Measurements from ENCODE around the gene CFAP100. TPM values are rescaled to one million over a fixed set of nuclear protein-coding genes. Genes with fewer than 3 reads are reported as not detected.

Gene CFAP100
- not detected in 2 replicates for total RNA-seq

GRCh38 chr3:126394179-126394976 is at the start of gene CFAP100:
CFAP100 (plus strand) TSS chr3:126394909; CDS start chr3:126396001, 1,092 bp downstream.

DNA sequence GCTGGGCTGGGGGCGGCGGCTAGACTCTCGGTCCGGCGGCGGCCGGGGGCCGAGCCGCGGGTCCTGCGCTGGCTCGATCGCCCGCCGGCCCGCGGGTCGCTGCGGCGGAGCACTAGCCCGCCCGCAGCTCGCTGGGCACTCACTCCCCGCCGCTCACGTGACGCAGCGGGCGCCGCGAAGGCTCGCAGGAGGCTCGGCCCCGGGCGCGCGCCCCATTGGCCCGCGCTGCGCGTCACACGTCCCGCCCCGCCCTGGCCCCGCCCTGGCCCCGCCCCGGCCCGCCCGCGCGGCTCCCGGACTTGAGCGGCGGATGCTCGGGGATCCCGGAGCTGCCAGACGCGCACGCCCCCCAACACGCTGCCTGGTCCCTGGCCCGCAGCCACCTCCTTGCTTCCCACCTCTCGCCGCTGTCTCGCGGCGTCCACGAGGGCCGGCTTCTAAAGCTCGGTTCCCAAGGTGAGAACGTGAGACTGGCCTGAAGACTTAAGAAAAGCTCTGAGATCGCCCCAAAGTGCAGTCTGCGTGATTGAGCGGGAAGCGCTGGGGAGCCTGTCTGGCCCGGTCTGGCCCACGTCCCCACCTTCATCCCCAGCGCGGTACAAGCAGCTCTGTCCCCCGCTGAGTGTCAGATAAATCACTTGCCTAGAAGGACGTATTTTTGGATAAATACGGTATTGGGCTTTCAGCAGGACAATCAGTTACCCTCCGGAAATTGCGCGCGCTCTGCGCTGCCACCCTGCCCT is 37.2 kb upstream of the CFAP100 start, which contains the start of gene KLF15:
Gene KLF15 (minus strand): TSS at position 114 of the 743 bp plus-strand sequence. CDS start 4,486 bp downstream, outside the sequence.

GRCh38 chr3:126475413-126476114 is 80.9 kb downstream of the CFAP100 start, which contains the start of gene ZXDC:
ZXDC (minus strand) TSS chr3:126475891; CDS start chr3:126475865, 26 bp downstream.

Other genes with a start within 250 kb of the CFAP100 start
- not detected in 2 replicates for gene ALDH1L1, start 214.3 kb upstream of the CFAP100 start, total RNA-seq
- gene KLF15, start 37.5 kb upstream of the CFAP100 start, total RNA-seq = 0.47 and 0.69 TPM in 2 replicates
- 8.4 and 11.4 TPM in 2 replicates for gene ZXDC, start 81.0 kb downstream of the CFAP100 start, total RNA-seq
- not detected in 2 replicates for gene UROC1, start 122.9 kb downstream of the CFAP100 start, total RNA-seq
- gene CHST13, start 129.2 kb downstream of the CFAP100 start, total RNA-seq = not detected in 2 replicates
- not detected in 2 replicates for gene C3orf22, start 164.0 kb downstream of the CFAP100 start, total RNA-seq